ENCODE data around the gene TMEM255B. TPM values are rescaled to one million over a fixed set of nuclear protein-coding genes. Genes with fewer than 3 reads are reported as not detected.

The TMEM255B gene
- total and polyA plus RNA-seq, 9 of the 15 experiments (the other 6 are each of a cell fraction or from before 2014, with no cell fraction given) = 0.01 to 0.75 (median 0.23) TPM

DNA sequence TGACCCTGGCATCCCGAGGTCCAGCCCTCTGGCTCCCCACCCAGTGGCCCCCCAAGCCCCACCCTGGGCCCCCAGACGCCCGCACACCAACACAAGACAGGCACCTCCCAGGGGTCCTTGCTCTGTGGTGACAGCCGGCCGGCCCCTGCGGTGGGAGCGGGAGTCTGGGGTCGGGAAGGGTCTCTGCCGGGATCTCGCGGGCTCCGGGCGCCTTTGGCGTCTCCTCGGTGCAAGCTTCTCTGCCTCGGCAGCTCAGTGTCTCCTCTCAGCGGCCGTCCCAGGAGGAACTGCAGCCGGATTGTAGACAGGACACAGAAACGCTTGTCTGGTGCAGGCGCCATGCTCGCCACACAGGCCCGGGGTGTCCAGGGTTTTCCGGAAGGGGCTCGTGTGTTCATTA is 43.7 kb downstream of the TMEM255B start (continued):
- TF ChIP-seq HES1 (IDR thresholded peaks at IDR 0.05; ENCODE audit: low read depth) (no peak), FOXO4 (CRISPR knock-in tag; IDR thresholded peaks at IDR 0.05) (no peak), ZNF444 (CRISPR knock-in tag; IDR thresholded peaks at IDR 0.05) (no peak)
- TF ChIP-seq, protein P1, sequence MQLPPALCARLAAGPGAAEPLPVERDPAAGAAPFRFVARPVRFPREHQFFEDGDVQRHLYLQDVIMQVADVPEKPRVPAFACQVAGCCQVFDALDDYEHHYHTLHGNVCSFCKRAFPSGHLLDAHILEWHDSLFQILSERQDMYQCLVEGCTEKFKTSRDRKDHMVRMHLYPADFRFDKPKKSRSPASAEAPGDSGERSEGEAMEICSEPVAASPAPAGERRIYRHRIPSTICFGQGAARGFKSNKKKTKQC (CRISPR knock-in tag; IDR thresholded peaks at IDR 0.05) = no peak

DNA sequence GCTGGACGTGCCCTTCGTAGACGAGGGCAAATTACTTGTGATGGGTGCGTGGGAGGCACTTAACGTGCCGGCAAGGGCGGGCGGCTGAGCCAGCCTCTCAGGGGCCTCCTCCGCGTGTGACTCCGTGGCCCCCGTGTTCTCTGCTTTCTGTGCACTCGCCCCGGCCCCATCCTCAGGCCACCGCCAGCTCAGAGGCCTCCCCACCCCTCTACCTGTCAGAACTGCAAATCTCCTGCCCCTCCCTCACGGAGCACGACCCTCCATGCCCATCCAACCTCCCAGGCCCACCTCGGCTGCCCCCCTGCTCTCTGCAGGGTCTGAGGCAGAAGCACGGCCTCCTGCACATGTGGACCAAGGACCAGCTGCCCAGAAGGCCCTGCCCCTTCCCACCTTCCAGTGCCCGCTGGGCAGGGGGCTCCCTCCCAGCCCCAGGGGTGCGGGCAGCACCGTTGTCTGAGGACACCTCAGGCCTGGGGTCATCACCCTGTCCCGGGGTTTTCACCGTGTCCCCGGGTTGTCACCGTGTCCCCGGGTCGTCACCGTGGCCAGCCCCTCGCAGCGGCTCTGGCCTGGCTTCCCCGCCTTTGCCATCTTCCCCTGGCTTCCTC is 44.5 kb downstream of the TMEM255B start:
- in situ Hi-C loops (cut with MboI) = loop anchor here (5.0 kb wide), 1 partner anchor 146 kb away; the partner anchor contains the start of gene ATP4B
- Histone ChIP-seq H2AFZ (ENCODE audit: low read depth, low read length) (no peak overlapping the region), H3K27me3 (ENCODE audit: control insufficient read depth in 2 of 2, insufficient read depth in 2 of 2, low read length in 2 of 2) (peaks cover 8 to 61% of the 10 kb centered on the region in 2 experiments; a peak in 4 of 5 replicates), H3K9me3 (replicated peaks; ENCODE audit: control insufficient read depth, insufficient read depth, low read depth, low read length) (no peaks in the 10 kb centered on the region; the same call in 1 of the 2 replicates), H3K4me2 (ENCODE audit: insufficient read depth, low read length) (no peak overlapping the region), H4K20me1 (replicated peaks; ENCODE audit: control insufficient read depth, insufficient read depth, low read length) (no peaks in the 10 kb centered on the region), H3K36me3 (ENCODE audit: control insufficient read depth, insufficient read depth, low read length) (no peaks in the 10 kb centered on the region), H3K27ac (ENCODE audit: extremely low read depth, low read depth, low read length) (no peak overlapping the region), H3K4me3 (no peak overlapping the region), H3K9ac (ENCODE audit: insufficient read depth in 1 of 2, low read depth in 2 of 2, low read length in 2 of 2) (no peak overlapping the region; a peak in 1 of 4 replicates), H3K9me1 (ENCODE audit: control insufficient read depth, insufficient read depth, low read length) (no peaks in the 10 kb centered on the region), H3K4me1 (replicated peaks in 1 of 2; ENCODE audit: control insufficient read depth in 2 of 2, insufficient read depth in 2 of 2, low read length in 2 of 2) (peaks cover 0 to 29% of the 10 kb centered on the region in 2 experiments; a peak in 2 of 5 replicates), H3K79me2 (ENCODE audit: control insufficient read depth, insufficient read depth, low read length) (no peaks in the 10 kb centered on the region)
- DNase-seq (ENCODE audit: extremely low read depth in 1 of 4, low spot score in 3 of 4) = no peak
- TF ChIP-seq SMARCE1 (IDR thresholded peaks at IDR 0.05) = no peak
- no peak for TF ChIP-seq SETDB1 (IDR thresholded peaks at IDR 0.05; ENCODE audit: low read length)
- no peak for TF ChIP-seq ZNF780A (CRISPR knock-in tag; IDR thresholded peaks at IDR 0.05)
- no peak for TF ChIP-seq ZNF134 (CRISPR knock-in tag; conservative IDR thresholded peaks at IDR 0.05)
- CTCF ChIA-PET (ENCODE audit: low intra/inter-chr PET ratio) = no interaction called here
- 3% methylated on average over 8 of the region's 32 CpGs for WGBS (ENCODE audit: insufficient coverage, low coverage, missing lambda C conversion rate)
- POLR2A ChIA-PET = interaction anchor here (0.6 kb wide), 1 partner anchor 301 kb away, joined by 3 read pairs; no protein-coding TSS in a partner anchor
- no peak for ATAC-seq
- intact Hi-C loops (cut with micrococcal nuclease) = no loop called here
- no TSS peak for BruUV-seq (replicated peaks)
- FAIRE-seq = no peak
